SK-N-SH (cell line): ENCODE measurements around the gene SASH1. TPM values are rescaled to one million over a fixed set of nuclear protein-coding genes. Genes with fewer than 3 reads are reported as not detected.
A peak's percentile ranks its signal among the peaks of the same experiment; 100 is the strongest.

Experiments used
- CTCF ChIA-PET: fragments of 300-600, 350-600 bp; formaldehyde crosslinking; extraction: SDS; loops from one replicate; lab custom pipeline; 2021; lab: Yijun Ruan, JAX
- POLR2A ChIA-PET: fragments of 350-600 bp; sonication (Branson Sonifier 250); formaldehyde crosslinking; extraction: SDS; loops from one replicate; lab custom pipeline; 2020; ENCODE audit warnings: antibody characterized with exemption, inconsistent platforms; lab: Yijun Ruan, JAX
- DNase-seq: peaks from one replicate; pipeline ENCODE4 v3.0.0; 2012
- H2AFZ ChIP-seq: fragments of 200-600 bp; sonication (generic); 2 replicates; pipeline ENCODE4 v1.8.1; 2016; ENCODE audit warnings: antibody characterized with exemption, mild to moderate bottlenecking, low read depth
- H3F3A ChIP-seq: fragments of 200-600 bp; sonication (generic); replicated peaks from 2 replicates; pipeline ENCODE3; 2016; ENCODE audit warnings: antibody characterized with exemption, mild to moderate bottlenecking; ENCODE audit not compliant: insufficient read depth
- H3K27ac ChIP-seq, 2 experiments: fragments of 200-500 bp in 1 of 2; fragments of 200-600 bp in 1 of 2; sonication (Bioruptor generic) in 1 of 2; sonication (generic), shearing (Covaris generic) in 1 of 2; 2 replicates each; pipeline versions ENCODE4 v1.5.1 to v1.6.1; 2014 to 2016; ENCODE audit warnings: low read depth in 2 of 2, inconsistent platforms in 1 of 2, low read length in 1 of 2, mild to moderate bottlenecking in 1 of 2, mixed read lengths in 1 of 2
- H3K27me3 ChIP-seq: fragments of 200-600 bp; sonication (generic), shearing (Covaris generic); 2 replicates; pipeline ENCODE4 v1.6.1; 2016; ENCODE audit warnings: mixed run types; ENCODE audit not compliant: insufficient read depth
- H3K36me3 ChIP-seq, 2 experiments: fragments of 200-500 bp in 1 of 2; fragments of 200-600 bp in 1 of 2; sonication (Bioruptor generic) in 1 of 2; sonication (generic) in 1 of 2; replicated peaks in 1 of 2; 2 replicates each; pipeline versions ENCODE3 to v1.5.1; 2014 to 2016; ENCODE audit warnings: low read length in 1 of 2, mild to moderate bottlenecking in 1 of 2; ENCODE audit not compliant: insufficient read depth in 2 of 2, control insufficient read depth in 1 of 2
- H3K4me1 ChIP-seq, 2 experiments: fragments of 200-500 bp in 1 of 2; fragments of 200-600 bp in 1 of 2; sonication (Bioruptor generic) in 1 of 2; sonication (generic), shearing (Covaris generic) in 1 of 2; 2 replicates each; pipeline versions ENCODE4 v1.5.1 to v1.6.1; 2014 to 2016; ENCODE audit warnings: low read depth in 1 of 2, low read length in 1 of 2, mixed run types in 1 of 2; ENCODE audit not compliant: insufficient read depth in 2 of 2, control insufficient read depth in 1 of 2
- H3K4me2 ChIP-seq: fragments of 200-600 bp; sonication (generic), shearing (Covaris generic); 2 replicates; pipeline ENCODE4 v1.6.1; 2017; ENCODE audit warnings: mixed run types
- H3K4me3 ChIP-seq, 2 experiments: fragments of 200-500 bp in 1 of 2; fragments of 200-600 bp in 1 of 2; sonication (Bioruptor generic) in 1 of 2; sonication (generic), shearing (Covaris generic) in 1 of 2; 2 replicates each; pipeline versions ENCODE4 v1.5.1 to v1.8.1; 2014 to 2016; ENCODE audit warnings: low read depth in 2 of 2, inconsistent platforms in 1 of 2, low read length in 1 of 2, mild to moderate bottlenecking in 1 of 2, mixed read lengths in 1 of 2, moderate library complexity in 1 of 2
- H3K79me2 ChIP-seq: fragments of 200-600 bp; sonication (generic); 2 replicates; pipeline ENCODE4 v1.8.1; 2017; ENCODE audit warnings: mild to moderate bottlenecking; ENCODE audit not compliant: insufficient read depth
- H3K9ac ChIP-seq: fragments of 200-600 bp; sonication (generic); 2 replicates; pipeline ENCODE4 v1.6.1; 2017; ENCODE audit warnings: mixed run types
- H3K9me2 ChIP-seq: fragments of 200-600 bp; sonication (generic); 2 replicates; pipeline ENCODE4 v1.6.1; 2017; ENCODE audit warnings: mixed run types
- H3K9me3 ChIP-seq: fragments of 200-600 bp; sonication (generic); 2 replicates; pipeline ENCODE4 v1.6.1; 2017; ENCODE audit warnings: mixed run types, mild to moderate bottlenecking, moderate library complexity
- H4K20me1 ChIP-seq: fragments of 200-600 bp; sonication (generic); 2 replicates; pipeline ENCODE4 v1.6.1; 2017; ENCODE audit warnings: mild to moderate bottlenecking, mixed run types; ENCODE audit not compliant: insufficient read depth
- EP300 ChIP-seq, 2 experiments: IDR thresholded peaks; 2 replicates each; pipeline versions ENCODE4 v1.4.0 to v1.6.1; 2012; ENCODE audit warnings: borderline replicate concordance in 1 of 2, low read depth in 1 of 2, low read length in 1 of 2
- EZH2phosphoT487 ChIP-seq: fragments of 200-600 bp; sonication (generic); IDR thresholded peaks from 2 replicates; pipeline ENCODE4 v1.6.1; 2017; ENCODE audit warnings: low read depth, mixed run types, mild to moderate bottlenecking, antibody characterized with exemption, moderate library complexity, borderline replicate concordance
- FOSL2 ChIP-seq: IDR thresholded peaks from 2 replicates; pipeline ENCODE4 v1.4.0; 2012; ENCODE audit warnings: low read depth, mild to moderate bottlenecking, moderate library complexity, borderline replicate concordance
- GABPA ChIP-seq: IDR thresholded peaks from 2 replicates; pipeline ENCODE4 v1.4.0; 2012; ENCODE audit warnings: low read depth, mild to moderate bottlenecking
- NFIC ChIP-seq: IDR thresholded peaks from 2 replicates; pipeline ENCODE4 v1.4.0; 2012; ENCODE audit warnings: borderline replicate concordance
- SMC3 ChIP-seq: IDR thresholded peaks from 2 replicates; pipeline ENCODE4 v1.6.1; 2012; ENCODE audit warnings: low read depth, low read length, improper control_type of control experiment
- TAF1 ChIP-seq: IDR thresholded peaks from 2 replicates; pipeline ENCODE4 v1.6.1; 2012; ENCODE audit warnings: low read depth, mild to moderate bottlenecking, low read length, moderate library complexity, borderline replicate concordance
- whole genome bisulfite sequencing: methylation state at CpG from one replicate; pipeline ENCODE4 v1.1.6; 2017; ENCODE audit warnings: low lambda C conversion rate; 5-methylcytosine and 5-hydroxymethylcytosine counted together
- polyA plus RNA-seq, 3 experiments: library from polyadenylated mRNA; depleted of rRNA; stranded (reverse); fragments of >200 nt; gene quantifications; 2 replicates each; pipeline ENCODE4 v1.2.3, GENCODE V29; 2012
- TF ChIP-seq, protein P1 (sequence below): fragments of 150-350 bp; IDR thresholded peaks from 2 replicates; pipeline ENCODE4 v1.6.1; 2016; ENCODE audit warnings: mild to moderate bottlenecking, low read depth, low read length

SASH1 gene
- polyA plus RNA-seq, 1 of the 3 experiments (the other 2 are of a cell fraction): 19.8 TPM

GRCh38 chr6:148547110-148547509 is 204.5 kb downstream of the SASH1 start (continued):
- TF ChIP-seq EP300 (IDR thresholded peaks at IDR 0.05; ENCODE audit: borderline replicate concordance in 1 of 2, low read depth in 1 of 2, low read length in 1 of 2): no peak

GRCh38 chr6:148548065-148548748 is 205.6 kb downstream of the SASH1 start:
- peak; percentile 59 for TF ChIP-seq NFIC
- TF ChIP-seq GABPA: no peak
- no peak for DNase-seq
- H3K36me3 ChIP-seq: peaks cover 38 to 86% of the 10 kb centered on the region in 2 experiments

DNA sequence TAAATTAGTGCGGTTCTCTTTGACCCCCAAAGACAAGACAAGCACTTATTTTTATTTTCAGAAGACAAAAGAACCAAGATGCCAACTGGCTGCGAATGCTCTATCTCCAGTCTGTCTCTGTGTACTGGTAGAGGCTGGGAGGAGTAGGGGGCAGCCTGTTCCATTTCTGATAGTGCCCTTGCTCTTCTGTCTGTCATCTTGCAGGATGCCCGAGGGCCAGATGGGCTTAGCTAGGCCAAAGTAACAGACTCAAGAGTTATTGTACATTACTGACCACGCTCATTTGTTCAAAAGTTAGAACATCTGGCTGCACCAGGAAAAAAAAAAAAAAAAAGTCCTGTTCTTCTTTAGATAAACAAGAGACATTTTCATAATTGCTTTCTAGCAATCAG is 206.1 kb downstream of the SASH1 start:
- 65% methylated on average over 4 of the region's 4 CpGs for WGBS

More at GRCh38 chr6:148548065-148548748, 205.6 kb downstream of the SASH1 start:
- 35% methylated on average over 22 of the region's 22 CpGs for WGBS
- no peaks in the 10 kb centered on the region for H4K20me1 ChIP-seq
- H3K27ac ChIP-seq: peak overlapping the region in 1 of 2 experiments; percentile 80; a peak in 2 of 4 replicates
- H3K4me1 ChIP-seq: peaks cover 3 to 4% of the 10 kb centered on the region in 2 experiments; a peak in 2 of 4 replicates
- peaks cover 39% of the 10 kb centered on the region for H3F3A ChIP-seq
- CTCF ChIA-PET: interaction anchor here (0.9 kb wide), 1 partner anchor 12 kb away, joined by 5 read pairs; no protein-coding TSS in a partner anchor
- H3K9me3 ChIP-seq: no peaks in the 10 kb centered on the region
- H3K9ac ChIP-seq: peak overlapping the region; percentile 43; the same call in 1 of the 2 replicates
- H3K4me3 ChIP-seq: no peak overlapping the region
- H3K4me2 ChIP-seq: peak overlapping the region; percentile 52; the same call in 1 of the 2 replicates
- POLR2A ChIA-PET: no interaction called here
- H2AFZ ChIP-seq: no peak overlapping the region
- peaks cover 13% of the 10 kb centered on the region; the same call in 1 of the 2 replicates for H3K79me2 ChIP-seq
- no peaks in the 10 kb centered on the region for H3K27me3 ChIP-seq
- no peaks in the 10 kb centered on the region for H3K9me2 ChIP-seq

More for the DNA sequence above, 206.1 kb downstream of the SASH1 start:
- no peaks in the 10 kb centered on the region for H4K20me1 ChIP-seq
- H3K27me3 ChIP-seq: no peaks in the 10 kb centered on the region
- POLR2A ChIA-PET: no interaction called here
- H3K4me2 ChIP-seq: peak overlapping the region; percentile 52; the same call in 1 of the 2 replicates
- no peak overlapping the region for H3K4me3 ChIP-seq
- no peaks in the 10 kb centered on the region for H3K9me3 ChIP-seq
- peak overlapping the region; percentile 43; the same call in 1 of the 2 replicates for H3K9ac ChIP-seq
- no peak for TF ChIP-seq TAF1
- TF ChIP-seq, protein P1, sequence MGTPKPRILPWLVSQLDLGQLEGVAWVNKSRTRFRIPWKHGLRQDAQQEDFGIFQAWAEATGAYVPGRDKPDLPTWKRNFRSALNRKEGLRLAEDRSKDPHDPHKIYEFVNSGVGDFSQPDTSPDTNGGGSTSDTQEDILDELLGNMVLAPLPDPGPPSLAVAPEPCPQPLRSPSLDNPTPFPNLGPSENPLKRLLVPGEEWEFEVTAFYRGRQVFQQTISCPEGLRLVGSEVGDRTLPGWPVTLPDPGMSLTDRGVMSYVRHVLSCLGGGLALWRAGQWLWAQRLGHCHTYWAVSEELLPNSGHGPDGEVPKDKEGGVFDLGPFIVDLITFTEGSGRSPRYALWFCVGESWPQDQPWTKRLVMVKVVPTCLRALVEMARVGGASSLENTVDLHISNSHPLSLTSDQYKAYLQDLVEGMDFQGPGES: no peak
- no peak for TF ChIP-seq FOSL2
- no peak for TF ChIP-seq SMC3
- no peak for TF ChIP-seq GABPA
- TF ChIP-seq EZH2phosphoT487: no peak
- H3F3A ChIP-seq: peaks cover 39% of the 10 kb centered on the region
- H3K4me1 ChIP-seq: peaks cover 3 to 4% of the 10 kb centered on the region in 2 experiments; a peak in 2 of 4 replicates
- H3K9me2 ChIP-seq: no peaks in the 10 kb centered on the region
- CTCF ChIA-PET: interaction anchor here (0.9 kb wide), 1 partner anchor 12 kb away, joined by 5 read pairs; no protein-coding TSS in a partner anchor
- H3K79me2 ChIP-seq: peaks cover 13% of the 10 kb centered on the region; the same call in 1 of the 2 replicates
- H3K27ac ChIP-seq: peak overlapping the region in 1 of 2 experiments; percentile 80; a peak in 2 of 4 replicates
- H2AFZ ChIP-seq: no peak overlapping the region
- no peak for DNase-seq
- H3K36me3 ChIP-seq: peaks cover 33 to 86% of the 10 kb centered on the region in 2 experiments
